Measurements from ENCODE around the gene CREB5.

GRCh38 chr7:28570970-28571288 is 158.6 kb downstream of the CREB5 start:
- TF ChIP-seq POLR2A (IDR thresholded peaks at IDR 0.05; ENCODE audit: low read depth, low read length) = no peak
- TF ChIP-seq POLR2AphosphoS5 (IDR thresholded peaks at IDR 0.05; ENCODE audit: low read depth, low read length) = no peak

All from GM12892 (cell line).